Neuronal stem cell (in vitro differentiated cells): ENCODE measurements around the gene NGF.

Experiments used
- DNase-seq: peaks from one replicate; pipeline ENCODE4 v3.0.0-alpha.2; 2013; ENCODE audit warnings: low spot score
- H2AFZ ChIP-seq: one replicate; pipeline ENCODE4 v1.6.1; 2013; ENCODE audit warnings: mild to moderate bottlenecking, low read length, inconsistent platforms
- H2AK5ac ChIP-seq: 2 replicates; pipeline ENCODE4 v1.6.1; 2013; ENCODE audit warnings: low read depth, mild to moderate bottlenecking, inconsistent platforms, low read length, moderate library complexity, mixed read lengths
- H2BK120ac ChIP-seq: 2 replicates; pipeline ENCODE4 v1.6.1; 2013; ENCODE audit warnings: low read depth, mild to moderate bottlenecking, inconsistent platforms, low read length, moderate library complexity, mixed read lengths
- H2BK12ac ChIP-seq: one replicate; pipeline ENCODE4 v1.6.1; 2013; ENCODE audit warnings: low read length, inconsistent platforms
- H2BK15ac ChIP-seq: 2 replicates; pipeline ENCODE4 v1.6.1; 2013; ENCODE audit warnings: mild to moderate bottlenecking, low read length, inconsistent platforms, mixed read lengths
- H2BK5ac ChIP-seq: one replicate; pipeline ENCODE4 v1.6.1; 2013; ENCODE audit warnings: inconsistent platforms, mild to moderate bottlenecking, low read length, moderate library complexity
- H3K14ac ChIP-seq: one replicate; pipeline ENCODE4 v1.6.1; 2013; ENCODE audit warnings: low read length, inconsistent platforms
- H3K18ac ChIP-seq: 2 replicates; pipeline ENCODE4 v1.6.1; 2013; ENCODE audit warnings: low read length, inconsistent platforms
- H3K23ac ChIP-seq: 2 replicates; pipeline ENCODE4 v1.6.1; 2013; ENCODE audit warnings: low read depth, mild to moderate bottlenecking, mixed read lengths, low read length, inconsistent platforms; ENCODE audit not compliant: poor library complexity
- H3K27ac ChIP-seq: replicated peaks from 3 replicates; pipeline ENCODE4 v1.5.1; 2013; ENCODE audit warnings: low read length, inconsistent platforms
- H3K27me3 ChIP-seq, 3 experiments: 2 replicates each; pipeline ENCODE4 v1.6.1; 2013; ENCODE audit warnings: low read length in 3 of 3, mild to moderate bottlenecking in 2 of 3, inconsistent platforms in 1 of 3, low read depth in 1 of 3, mixed read lengths in 1 of 3, moderate library complexity in 1 of 3; ENCODE audit not compliant: control insufficient read depth in 3 of 3, insufficient read depth in 3 of 3
- H3K36me3 ChIP-seq, 2 donors: replicated peaks in 1 of 2; 2 replicates each; pipeline ENCODE4 v1.6.1; 2013; ENCODE audit warnings: low read length in 2 of 2; ENCODE audit not compliant: control insufficient read depth in 2 of 2, insufficient read depth in 2 of 2
- H3K4ac ChIP-seq: 2 replicates; pipeline ENCODE4 v1.6.1; 2013; ENCODE audit warnings: inconsistent platforms, mild to moderate bottlenecking, low read length, moderate library complexity
- H3K4me1 ChIP-seq, 2 donors: 1 replicate in 1 of 2; 2 replicates in 1 of 2; pipeline ENCODE4 v1.6.1; 2013; ENCODE audit warnings: low read length in 2 of 2, low read depth in 1 of 2; ENCODE audit not compliant: control insufficient read depth in 2 of 2, insufficient read depth in 1 of 2
- H3K4me2 ChIP-seq: one replicate; pipeline ENCODE4 v1.6.1; 2013; ENCODE audit warnings: mild to moderate bottlenecking, low read length, inconsistent platforms; ENCODE audit not compliant: insufficient read depth, poor library complexity, severe bottlenecking
- H3K4me3 ChIP-seq, 2 donors: 2 replicates each; pipeline ENCODE4 v1.5.1; 2013; ENCODE audit warnings: low read length in 2 of 2, mild to moderate bottlenecking in 2 of 2, inconsistent platforms in 1 of 2, moderate library complexity in 1 of 2
- H3K79me1 ChIP-seq: one replicate; pipeline ENCODE4 v1.6.1; 2013; ENCODE audit warnings: low read depth, mild to moderate bottlenecking, inconsistent platforms, low read length, moderate library complexity
- H3K9ac ChIP-seq: one replicate; pipeline ENCODE4 v1.6.1; 2013; ENCODE audit warnings: mild to moderate bottlenecking, low read depth, low read length, inconsistent platforms; ENCODE audit not compliant: poor library complexity
- H3K9me3 ChIP-seq, 2 donors: replicated peaks in 1 of 2; 2 replicates each; pipeline versions ENCODE3 to v1.6.1; 2013; ENCODE audit warnings: low read length in 2 of 2, mild to moderate bottlenecking in 2 of 2, inconsistent platforms in 1 of 2, low read depth in 1 of 2, mixed read lengths in 1 of 2, moderate library complexity in 1 of 2; ENCODE audit not compliant: control insufficient read depth in 2 of 2, insufficient read depth in 1 of 2
- H4K8ac ChIP-seq: one replicate; pipeline ENCODE4 v1.6.1; 2013; ENCODE audit warnings: low read depth, mild to moderate bottlenecking, inconsistent platforms, low read length, moderate library complexity
- H4K91ac ChIP-seq: one replicate; pipeline ENCODE4 v1.6.1; 2013; ENCODE audit warnings: low read length, low read depth, mild to moderate bottlenecking, inconsistent platforms; ENCODE audit not compliant: poor library complexity
- WGBS, 2 donors: extraction: QIAGEN DNeasy Blood & Tissue Kit; methylation state at CpG; one replicate each; pipeline ENCODE4 v1.1.7; 2013; ENCODE audit warnings: missing lambda C conversion rate in 2 of 2, mixed read lengths in 1 of 2; ENCODE audit not compliant: insufficient read length in 2 of 2, insufficient replicate concordance in 1 of 2; ENCODE audit errors: extremely low coverage in 2 of 2; 5-methylcytosine and 5-hydroxymethylcytosine counted together

Gene NGF

GRCh38 chr1:115237023-115237422, 101.0 kb downstream of the NGF start:
- no peak overlapping the region for H3K9ac ChIP-seq
- no peak overlapping the region for H2BK120ac ChIP-seq
- no peak overlapping the region for H3K4ac ChIP-seq
- H2BK5ac ChIP-seq: no peak overlapping the region
- no peaks in the 10 kb centered on the region for H3K79me1 ChIP-seq
- H3K4me3 ChIP-seq: no peak overlapping the region
- H2BK15ac ChIP-seq: no peak overlapping the region
- no peaks in the 10 kb centered on the region for H3K4me1 ChIP-seq
- whole genome bisulfite sequencing, 2 donors: no CpG with 5 or more reads among the region's 4 CpGs
- no peak overlapping the region for H3K18ac ChIP-seq
- no peak overlapping the region for H3K14ac ChIP-seq
- no peak overlapping the region for H2BK12ac ChIP-seq
- no peak overlapping the region for H4K91ac ChIP-seq
- no peaks in the 10 kb centered on the region for H3K36me3 ChIP-seq
- no peak overlapping the region for H3K4me2 ChIP-seq
- H2AFZ ChIP-seq: no peak overlapping the region
- peaks cover 0 to 2% (median 0%) of the 10 kb centered on the region in 3 experiments for H3K27me3 ChIP-seq
- H3K23ac ChIP-seq: no peak overlapping the region
- DNase-seq: no peak
- no peak overlapping the region for H3K27ac ChIP-seq
- no peak overlapping the region for H2AK5ac ChIP-seq
- no peak overlapping the region for H4K8ac ChIP-seq
- H3K9me3 ChIP-seq: no peaks in the 10 kb centered on the region
